A673 (cell line): ENCODE measurements around the gene HGF. TPM values are rescaled to one million over a fixed set of nuclear protein-coding genes. Genes with fewer than 3 reads are reported as not detected.

ENCODE experiments used
- BruUV-seq: library from RNA; stranded (reverse); fragments of 400-500 nt; replicated peaks from 2 replicates; lab custom pipeline; 2021; lab: Mats Ljungman, UMichigan
- CTCF ChIA-PET: fragments of 300-600 bp; sonication (Branson Sonifier 250); formaldehyde crosslinking; loops from one replicate; lab custom pipeline; 2022; ENCODE audit warnings: antibody characterized with exemption; lab: Charles Lee
- POLR2A ChIA-PET: fragments of 300-600 bp; sonication (Branson Sonifier 250); formaldehyde crosslinking; loops from one replicate; lab custom pipeline; 2022; ENCODE audit warnings: antibody characterized with exemption; ENCODE audit not compliant: low non-redundant PET; lab: Charles Lee
- DNase-seq: peaks from one replicate; pipeline ENCODE4 v3.0.0-alpha.2; 2015; ENCODE audit warnings: low spot score
- H3K27ac ChIP-seq: fragments of 200-600 bp; sonication (generic); 2 replicates; pipeline ENCODE4 v1.5.1; 2016; ENCODE audit warnings: mixed run types, low read depth, mild to moderate bottlenecking, mixed read lengths, antibody characterized with exemption, low read length; ENCODE audit not compliant: poor library complexity, severe bottlenecking
- H3K27me3 ChIP-seq: fragments of 200-600 bp; sonication (generic); replicated peaks from 2 replicates; pipeline ENCODE4 v1.6.1; 2017; ENCODE audit warnings: mixed run types, low read depth, mild to moderate bottlenecking, mixed read lengths, antibody characterized with exemption, low read length; ENCODE audit not compliant: insufficient read depth, poor library complexity
- H3K36me3 ChIP-seq: fragments of 200-600 bp; sonication (generic); 2 replicates; pipeline ENCODE4 v1.6.1; 2016; ENCODE audit warnings: mixed run types, mild to moderate bottlenecking, mixed read lengths, antibody characterized with exemption, low read length; ENCODE audit not compliant: insufficient read depth, poor library complexity, severe bottlenecking
- H3K4me1 ChIP-seq: fragments of 200-600 bp; sonication (generic); 2 replicates; pipeline ENCODE4 v1.6.1; 2017; ENCODE audit warnings: mixed run types, mild to moderate bottlenecking, mixed read lengths, antibody characterized with exemption, low read length; ENCODE audit not compliant: insufficient read depth, poor library complexity, severe bottlenecking
- H3K4me3 ChIP-seq: fragments of 200-600 bp; sonication (generic); 2 replicates; pipeline ENCODE4 v1.5.1; 2016; ENCODE audit warnings: low read depth, mixed run types, mild to moderate bottlenecking, mixed read lengths, low read length; ENCODE audit not compliant: poor library complexity, severe bottlenecking
- H3K9me3 ChIP-seq: fragments of 200-600 bp; sonication (generic); 2 replicates; pipeline ENCODE4 v1.6.1; 2016; ENCODE audit warnings: mixed run types, low read depth, mild to moderate bottlenecking, mixed read lengths, antibody characterized with exemption, low read length; ENCODE audit not compliant: poor library complexity, severe bottlenecking
- EZH2 ChIP-seq: fragments of 200-600 bp; sonication (generic); IDR thresholded peaks from 2 replicates; pipeline ENCODE4 v1.6.1; 2017; ENCODE audit warnings: borderline replicate concordance, low read depth, mild to moderate bottlenecking, mixed read lengths, antibody characterized with exemption, low read length; ENCODE audit not compliant: poor library complexity, severe bottlenecking
- intact Hi-C: fragments of 100-400 bp; cut with micrococcal nuclease; formaldehyde crosslinking; loops from one replicate; pipeline ENCODE4 v1.10.0; 2022; ENCODE audit not compliant: unreplicated experiment
- total RNA-seq: library from RNA; stranded (reverse); gene quantifications from 2 replicates; pipeline ENCODE4 v1.2.3, GENCODE V29; 2021
- TF ChIP-seq, protein P1 (sequence below): fragments of 300-800, 200-600 bp; sonication (generic); conservative IDR thresholded peaks from 2 replicates; pipeline ENCODE4 v1.5.1; 2017; ENCODE audit warnings: low read depth, mild to moderate bottlenecking, antibody characterized with exemption, low read length, moderate library complexity, mixed read lengths

HGF gene
- total RNA-seq, 1 experiment from 2014 or later, result not detected

DNA sequence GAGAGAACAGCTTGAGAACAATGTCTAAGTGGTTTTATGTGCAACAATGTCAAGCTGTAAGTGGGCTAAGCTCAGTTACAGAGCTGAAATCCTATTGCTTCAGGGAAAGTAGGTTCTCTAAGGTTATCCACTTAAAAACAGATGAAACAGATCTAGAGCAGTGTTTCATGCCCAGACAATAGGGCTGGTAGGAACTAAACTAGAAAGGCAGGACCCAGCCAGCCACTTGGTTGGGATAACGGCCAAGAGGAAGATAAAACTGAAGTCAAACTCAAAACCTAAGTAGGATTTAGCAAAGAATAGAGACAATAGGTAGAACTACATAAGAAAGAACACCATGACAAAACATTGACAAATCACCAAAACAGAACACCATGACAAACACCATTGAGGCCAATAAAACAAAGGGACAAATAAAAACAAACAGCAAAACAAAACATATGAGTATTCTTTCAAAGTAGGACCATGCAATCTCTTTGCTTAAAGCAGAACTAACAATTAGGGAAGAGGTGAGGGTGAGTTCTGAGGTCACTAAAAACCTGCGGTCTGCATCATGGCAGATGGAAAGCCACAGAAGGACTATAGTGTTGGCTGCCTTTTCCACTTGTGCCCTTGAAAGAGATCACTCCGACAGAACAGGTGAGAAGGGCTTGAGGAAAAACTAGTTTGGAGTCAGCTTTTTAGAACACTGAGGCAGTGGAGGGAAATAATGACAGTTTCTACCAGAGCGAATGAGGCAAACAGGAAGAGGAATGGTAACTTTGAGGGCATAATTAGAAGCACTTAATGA lies 81.0 kb downstream of the HGF start:
- H3K4me1 ChIP-seq, result peaks cover 23% of the 10 kb centered on the region
- H3K27me3 ChIP-seq, result no peaks in the 10 kb centered on the region
- CTCF ChIA-PET, result no interaction called here
- H3K4me3 ChIP-seq, result no peak overlapping the region
- TF ChIP-seq EZH2, result no peak
- TF ChIP-seq, protein P1, sequence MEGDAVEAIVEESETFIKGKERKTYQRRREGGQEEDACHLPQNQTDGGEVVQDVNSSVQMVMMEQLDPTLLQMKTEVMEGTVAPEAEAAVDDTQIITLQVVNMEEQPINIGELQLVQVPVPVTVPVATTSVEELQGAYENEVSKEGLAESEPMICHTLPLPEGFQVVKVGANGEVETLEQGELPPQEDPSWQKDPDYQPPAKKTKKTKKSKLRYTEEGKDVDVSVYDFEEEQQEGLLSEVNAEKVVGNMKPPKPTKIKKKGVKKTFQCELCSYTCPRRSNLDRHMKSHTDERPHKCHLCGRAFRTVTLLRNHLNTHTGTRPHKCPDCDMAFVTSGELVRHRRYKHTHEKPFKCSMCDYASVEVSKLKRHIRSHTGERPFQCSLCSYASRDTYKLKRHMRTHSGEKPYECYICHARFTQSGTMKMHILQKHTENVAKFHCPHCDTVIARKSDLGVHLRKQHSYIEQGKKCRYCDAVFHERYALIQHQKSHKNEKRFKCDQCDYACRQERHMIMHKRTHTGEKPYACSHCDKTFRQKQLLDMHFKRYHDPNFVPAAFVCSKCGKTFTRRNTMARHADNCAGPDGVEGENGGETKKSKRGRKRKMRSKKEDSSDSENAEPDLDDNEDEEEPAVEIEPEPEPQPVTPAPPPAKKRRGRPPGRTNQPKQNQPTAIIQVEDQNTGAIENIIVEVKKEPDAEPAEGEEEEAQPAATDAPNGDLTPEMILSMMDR, result no peak
- BruUV-seq, result no TSS peak
- H3K27ac ChIP-seq, result no peak overlapping the region
- no peaks in the 10 kb centered on the region for H3K36me3 ChIP-seq
- no peaks in the 10 kb centered on the region for H3K9me3 ChIP-seq
- intact Hi-C loops, result no loop called here
- POLR2A ChIA-PET, result no interaction called here
- no peak for DNase-seq

DNA sequence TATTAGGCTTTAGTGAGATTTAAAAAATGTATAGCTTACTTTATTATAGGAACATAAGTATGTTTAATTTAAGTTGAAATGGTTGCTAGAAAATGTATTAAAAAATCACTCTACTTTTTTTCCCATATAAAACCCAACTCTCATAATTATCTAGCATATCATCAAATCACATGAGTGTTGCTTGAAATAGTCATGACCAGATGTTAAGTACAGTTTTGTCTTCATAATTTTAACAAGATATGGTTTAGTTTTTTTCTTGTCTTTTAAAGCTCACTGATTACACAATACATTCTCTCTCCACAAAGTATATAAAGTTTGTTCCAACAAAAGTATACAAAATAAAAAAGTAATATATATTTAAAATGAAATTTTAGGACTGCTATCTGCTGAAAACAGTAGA lies 82.8 kb downstream of the HGF start:
- BruUV-seq, result no TSS peak
- ChIA-PET POLR2A (no interaction called here), CTCF (no interaction called here)
- Histone ChIP-seq H3K9me3 (no peaks in the 10 kb centered on the region), H3K27me3 (no peaks in the 10 kb centered on the region), H3K36me3 (no peaks in the 10 kb centered on the region), H3K4me1 (peaks cover 23% of the 10 kb centered on the region), H3K27ac (no peak overlapping the region), H3K4me3 (no peak overlapping the region)
- TF ChIP-seq, protein P1, result no peak
- TF ChIP-seq EZH2, result no peak
- DNase-seq, result no peak
- intact Hi-C loops, result no loop called here

DNA sequence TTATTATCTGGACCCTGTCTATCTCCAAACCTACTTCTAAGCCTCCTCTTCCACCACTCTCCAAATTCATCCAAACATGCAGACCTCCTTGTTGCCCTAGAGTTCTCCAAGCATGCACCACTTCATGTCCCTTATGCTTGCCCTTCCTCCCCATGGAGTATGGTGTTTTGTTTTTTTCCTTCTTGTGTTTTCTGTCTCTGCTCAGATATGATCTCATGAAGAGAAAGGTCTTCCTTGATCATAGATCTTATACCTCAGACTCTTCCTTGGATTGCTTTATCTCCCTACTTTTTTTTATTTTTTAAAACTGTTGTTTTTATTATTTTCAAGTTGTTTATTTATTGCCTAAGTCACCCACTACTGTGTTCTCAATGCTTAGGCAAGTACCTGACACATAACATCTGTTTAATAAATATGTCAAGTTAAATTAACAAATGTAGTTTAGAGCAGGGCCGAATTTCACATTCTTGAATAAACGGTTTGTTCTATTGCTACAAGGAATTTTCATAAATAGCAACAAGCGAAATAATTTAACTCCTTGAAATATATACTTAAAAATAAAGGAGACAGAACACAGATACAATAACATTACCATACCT lies 84.5 kb downstream of the HGF start:
- H3K4me3 ChIP-seq, result no peak overlapping the region
- BruUV-seq, result no TSS peak
- POLR2A ChIA-PET, result no interaction called here
- H3K36me3 ChIP-seq, result no peaks in the 10 kb centered on the region
- H3K27ac ChIP-seq, result peak overlapping the region; percentile 6
- no peak for DNase-seq
- CTCF ChIA-PET, result interaction anchor here (0.7 kb wide), 1 partner anchor 14 kb away, joined by 3 read pairs; no protein-coding TSS in a partner anchor
- TF ChIP-seq, protein P1, result no peak
- TF ChIP-seq EZH2, result no peak
- no peaks in the 10 kb centered on the region for H3K27me3 ChIP-seq
- H3K9me3 ChIP-seq, result no peaks in the 10 kb centered on the region
- H3K4me1 ChIP-seq, result peaks cover 20% of the 10 kb centered on the region
- intact Hi-C loops, result no loop called here
